ENCODE data around the gene ZNF385D.
"Not testable (repeated sequence)": the region's sequence is repeated elsewhere in the genome, so short reads cannot be mapped to it uniquely, and the experiment has no call there.

ZNF385D gene

GRCh38 chr3:21487520-21487919 lies 263.5 kb downstream of the ZNF385D start:
- H3K27ac ChIP-seq: no peak overlapping the region
- no peak for DNase-seq (ENCODE audit: low spot score)
- no peak for TF ChIP-seq CTCF (IDR thresholded peaks at IDR 0.05)
- no peak overlapping the region for H3K4me3 ChIP-seq

- not testable (repeated sequence) for DNase-seq (ENCODE audit: low spot score); H3K27ac ChIP-seq
Observed at GRCh38 chr3:21486024-21486935, 264.7 kb downstream of the ZNF385D start.

DNA sequence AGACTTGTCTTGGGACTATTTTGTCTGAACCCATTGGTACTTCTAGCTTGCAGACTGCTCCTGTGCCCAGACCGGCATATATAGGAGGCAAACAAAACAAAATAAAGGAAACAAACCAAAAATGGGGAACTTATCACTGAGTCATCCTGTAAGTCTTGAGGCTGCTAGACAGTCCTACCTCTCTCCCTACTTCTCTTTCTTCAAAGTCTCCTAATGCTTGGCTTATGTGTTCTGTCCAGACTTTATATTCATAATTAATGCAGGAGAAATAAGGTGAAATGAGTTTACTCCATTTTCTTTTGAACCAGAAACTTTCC lies 266.2 kb downstream of the ZNF385D start:
- Histone ChIP-seq H3K4me3 (no peak overlapping the region), H3K27ac (no peak overlapping the region)
- no peak for TF ChIP-seq CTCF (IDR thresholded peaks at IDR 0.05)
- DNase-seq (ENCODE audit: low spot score): no peak

More at GRCh38 chr3:21486024-21486935, 264.7 kb downstream of the ZNF385D start:
- H3K4me3 ChIP-seq: not testable (repeated sequence)

DNA sequence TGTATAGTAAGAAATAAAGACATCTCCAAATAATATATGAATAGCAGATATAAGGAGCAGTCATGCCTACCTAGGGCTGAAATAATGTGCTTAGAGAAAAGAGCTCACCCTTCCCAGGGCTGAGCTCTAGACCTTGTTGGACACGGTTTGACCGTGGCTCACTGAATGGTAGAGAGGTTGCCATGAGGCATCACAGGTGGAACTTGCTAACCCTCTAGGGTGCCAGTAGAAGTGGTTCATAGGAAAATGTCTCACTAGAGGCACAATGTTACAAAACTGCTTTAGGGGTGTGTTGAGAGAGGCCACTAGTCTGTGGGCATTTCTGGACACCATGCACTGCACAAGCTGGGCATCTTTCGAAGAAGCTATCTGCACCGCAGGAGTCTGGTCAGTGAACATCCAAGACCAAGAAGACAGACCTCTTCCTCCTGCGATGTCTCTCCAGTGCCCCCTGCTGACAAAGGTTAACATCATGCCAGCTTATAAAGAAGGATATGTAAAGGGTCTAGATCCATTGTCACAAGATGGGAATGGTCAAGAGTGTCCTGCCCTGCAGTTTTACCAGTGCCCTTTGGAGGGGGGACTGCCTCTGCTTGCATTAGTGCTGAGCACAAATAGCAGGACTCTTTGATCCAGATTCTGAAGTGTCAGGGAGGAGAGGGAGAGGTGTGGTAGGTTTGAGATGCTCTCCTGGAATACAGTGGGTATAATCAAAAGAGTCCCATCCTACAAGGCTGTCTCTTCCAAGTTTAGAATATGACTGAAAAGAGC lies 266.8 kb downstream of the ZNF385D start:
- Histone ChIP-seq H3K4me3 (no peak overlapping the region), H3K27ac (no peak overlapping the region)
- peak; percentile 27 for TF ChIP-seq CTCF (IDR thresholded peaks at IDR 0.05)
- DNase-seq (ENCODE audit: low spot score): no peak

DNA sequence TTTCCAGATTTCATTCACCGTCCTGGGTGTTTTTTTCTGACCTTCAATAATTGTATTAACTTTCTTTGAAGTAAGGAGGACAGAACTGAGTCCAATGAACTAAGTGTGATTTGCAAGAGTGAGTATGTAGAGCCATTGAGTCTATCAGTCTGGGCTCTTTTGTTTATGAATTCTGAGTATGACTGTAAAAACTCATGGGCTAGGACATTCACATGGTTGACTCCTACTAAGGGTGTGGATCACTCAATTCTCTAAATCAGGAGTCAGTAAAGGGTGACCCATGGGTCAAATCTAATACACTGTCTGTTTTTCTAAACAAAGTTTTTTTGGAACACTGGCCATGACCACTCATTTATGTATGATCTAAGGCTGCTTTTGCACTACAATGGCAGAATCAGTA lies 269.0 kb downstream of the ZNF385D start:
- DNase-seq (ENCODE audit: low spot score): no peak
- TF ChIP-seq CTCF (IDR thresholded peaks at IDR 0.05): no peak
- Histone ChIP-seq H3K4me3 (no peak overlapping the region), H3K27ac (no peak overlapping the region)

DNA sequence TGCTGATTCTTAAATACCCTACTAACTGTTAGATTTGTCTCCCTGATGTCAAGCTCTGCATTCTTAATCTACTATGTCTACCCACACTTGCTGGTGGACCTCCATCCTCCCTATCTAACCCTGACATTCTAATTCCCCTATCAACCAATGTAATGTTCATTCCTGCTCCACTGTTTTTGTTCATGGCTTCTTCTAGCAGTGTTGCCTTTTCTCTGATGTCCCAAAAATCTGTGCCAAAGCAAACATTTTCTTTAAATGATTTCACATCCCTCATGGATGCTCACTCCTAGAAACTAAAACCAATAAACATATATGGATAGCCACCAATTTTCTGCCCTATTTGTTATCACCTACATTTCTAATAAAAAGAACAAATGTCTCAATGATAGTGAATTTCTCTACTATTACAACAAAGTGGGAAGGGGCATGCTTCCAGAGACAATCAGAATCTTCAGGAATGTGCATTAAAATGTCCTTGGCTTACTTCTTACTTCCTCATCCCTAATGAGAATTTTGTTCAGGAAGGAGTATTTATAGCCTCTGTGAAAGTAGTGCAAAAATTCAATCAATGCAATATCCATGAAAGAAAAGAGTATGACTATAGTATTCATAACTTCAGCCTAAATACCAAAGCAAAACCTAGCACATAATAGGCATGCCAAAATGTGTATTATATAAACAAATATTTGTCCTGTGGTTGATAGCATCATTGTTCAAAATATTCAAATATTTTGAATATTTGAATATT lies 273.3 kb downstream of the ZNF385D start:
- H3K27ac ChIP-seq: no peak overlapping the region
- H3K4me3 ChIP-seq: no peak overlapping the region
- DNase-seq (ENCODE audit: low spot score): no peak
- no peak for TF ChIP-seq CTCF (IDR thresholded peaks at IDR 0.05)

DNA sequence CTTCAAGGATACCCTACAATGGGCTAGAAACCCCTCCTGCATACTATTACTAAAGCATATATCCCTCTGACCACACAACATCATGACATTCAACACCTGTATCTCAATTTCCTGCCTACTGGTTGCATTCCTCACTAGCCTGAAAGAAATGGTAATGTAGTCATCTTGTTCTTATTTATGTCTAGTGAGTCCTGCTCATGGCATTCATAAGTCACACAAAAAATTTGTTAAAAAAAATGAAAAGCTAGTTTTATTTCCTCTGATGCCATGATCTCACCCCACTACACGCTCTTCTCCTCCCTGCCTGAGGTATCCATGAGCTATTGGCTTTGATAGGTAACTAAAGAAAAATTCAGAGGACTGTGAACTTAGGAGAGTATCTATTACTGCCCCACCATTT lies 284.5 kb downstream of the ZNF385D start:
- TF ChIP-seq CTCF (IDR thresholded peaks at IDR 0.05): no peak
- H3K27ac ChIP-seq: no peak overlapping the region
- H3K4me3 ChIP-seq: no peak overlapping the region
- DNase-seq (ENCODE audit: low spot score): no peak
